HEK293T (cell line): ENCODE data around the gene AOAH.

Source experiments
- CTCF ChIA-PET: fragments of 350-600 bp; formaldehyde crosslinking; extraction: SDS; loops from one replicate; lab custom pipeline; 2021; ENCODE audit warnings: antibody characterized with exemption, inconsistent platforms; lab: Yijun Ruan, JAX
- POLR2A ChIA-PET: fragments of 350-600 bp; formaldehyde crosslinking; extraction: SDS; loops from one replicate; lab custom pipeline; 2020; ENCODE audit warnings: antibody characterized with exemption, inconsistent platforms; lab: Yijun Ruan, JAX
- DNase-seq: peaks from one replicate; pipeline ENCODE4 v3.0.0; 2012; ENCODE audit warnings: mixed read lengths; ENCODE audit errors: extremely low spot score
- ARNT ChIP-seq: fragments of 450-650 bp; IDR thresholded peaks from 2 replicates; pipeline ENCODE4 v1.6.1; 2017; ENCODE audit warnings: mild to moderate bottlenecking
- BHLHE40 ChIP-seq: fragments of 450-650 bp; IDR thresholded peaks from 2 replicates; pipeline ENCODE4 v1.6.1; 2016; ENCODE audit warnings: mild to moderate bottlenecking, moderate library complexity, borderline replicate concordance
- CTBP1 ChIP-seq: fragments of 450-650 bp; IDR thresholded peaks from 2 replicates; pipeline ENCODE4 v1.6.1; 2016; ENCODE audit warnings: borderline replicate concordance
- ELF4 ChIP-seq: fragments of 450-650 bp; IDR thresholded peaks from 2 replicates; pipeline ENCODE4 v1.6.1; 2017; ENCODE audit warnings: antibody characterized with exemption
- FOXA1 ChIP-seq: fragments of 450-650 bp; IDR thresholded peaks from 2 replicates; pipeline ENCODE4 v1.6.1; 2016; ENCODE audit warnings: mild to moderate bottlenecking
- FOXK2 ChIP-seq: fragments of 450-650 bp; IDR thresholded peaks from 2 replicates; pipeline ENCODE4 v1.6.1; 2016; ENCODE audit warnings: mild to moderate bottlenecking
- FOXM1 ChIP-seq: fragments of 450-650 bp; IDR thresholded peaks from 2 replicates; pipeline ENCODE4 v1.6.1; 2017; ENCODE audit warnings: mild to moderate bottlenecking, borderline replicate concordance
- HDGF ChIP-seq: fragments of 450-650 bp; IDR thresholded peaks from 2 replicates; pipeline ENCODE4 v1.6.1; 2017; ENCODE audit warnings: antibody characterized with exemption, borderline replicate concordance
- L3MBTL2 ChIP-seq: fragments of 450-650 bp; conservative IDR thresholded peaks from 2 replicates; pipeline ENCODE4 v1.6.1; 2016; ENCODE audit warnings: mild to moderate bottlenecking
- LEF1 ChIP-seq: fragments of 450-650 bp; IDR thresholded peaks from 2 replicates; pipeline ENCODE4 v1.6.1; 2017; ENCODE audit warnings: mild to moderate bottlenecking, borderline replicate concordance
- NFRKB ChIP-seq: fragments of 450-650 bp; IDR thresholded peaks from 2 replicates; pipeline ENCODE4 v1.6.1; 2016; ENCODE audit warnings: mild to moderate bottlenecking, moderate library complexity
- SP1 ChIP-seq: fragments of 450-650 bp; IDR thresholded peaks from 2 replicates; pipeline ENCODE4 v1.6.1; 2017
- SUZ12 ChIP-seq: fragments of 450-650 bp; IDR thresholded peaks from 2 replicates; pipeline ENCODE4 v1.6.1; 2016; ENCODE audit warnings: mild to moderate bottlenecking
- TARDBP ChIP-seq: fragments of 450-650 bp; IDR thresholded peaks from 2 replicates; pipeline ENCODE4 v1.6.1; 2016
- ZNF384 ChIP-seq: fragments of 450-650 bp; IDR thresholded peaks from 2 replicates; pipeline ENCODE4 v1.6.1; 2016
- TF ChIP-seq, protein P1 (sequence below): fragments of 450-650 bp; IDR thresholded peaks from 2 replicates; pipeline ENCODE4 v1.6.1; 2016

The AOAH gene

DNA sequence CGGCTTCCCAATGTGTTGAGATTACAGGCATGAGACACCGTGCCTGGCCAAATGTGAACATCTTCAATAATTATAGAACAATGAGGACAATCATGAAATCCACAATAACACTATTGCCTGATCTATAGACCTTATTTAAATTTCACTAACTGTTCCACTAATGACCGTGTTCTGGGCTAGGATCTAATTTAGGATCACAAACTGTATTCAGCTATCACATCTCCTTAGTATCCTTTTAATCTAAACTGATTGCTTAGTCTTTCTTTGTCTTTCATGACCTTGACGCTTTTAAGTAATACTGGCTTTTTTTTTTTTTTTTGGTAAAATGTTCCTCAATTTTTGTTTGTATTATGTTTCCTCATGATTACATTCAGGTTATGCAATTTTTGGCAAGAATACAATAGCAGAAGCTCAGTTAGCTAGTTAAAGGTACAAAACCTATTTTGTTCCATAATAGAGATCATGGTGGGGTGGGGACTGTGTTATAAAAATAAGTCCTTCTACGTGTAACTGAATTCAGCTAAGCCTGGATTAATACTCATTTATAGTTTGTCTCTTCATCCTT lies 158.4 kb downstream of the AOAH start:
- no peak for DNase-seq
- ChIA-PET CTCF (interaction anchor here (0.6 to 0.7 kb wide), 2 partner anchors 65 to 209 kb away, joined by 3 read pairs; no protein-coding TSS in a partner anchor), POLR2A (interaction anchor here (0.7 kb wide), 1 partner anchor 616 kb away, joined by 4 read pairs; no protein-coding TSS in a partner anchor)
- TF ChIP-seq ZNF384 = no peak

DNA sequence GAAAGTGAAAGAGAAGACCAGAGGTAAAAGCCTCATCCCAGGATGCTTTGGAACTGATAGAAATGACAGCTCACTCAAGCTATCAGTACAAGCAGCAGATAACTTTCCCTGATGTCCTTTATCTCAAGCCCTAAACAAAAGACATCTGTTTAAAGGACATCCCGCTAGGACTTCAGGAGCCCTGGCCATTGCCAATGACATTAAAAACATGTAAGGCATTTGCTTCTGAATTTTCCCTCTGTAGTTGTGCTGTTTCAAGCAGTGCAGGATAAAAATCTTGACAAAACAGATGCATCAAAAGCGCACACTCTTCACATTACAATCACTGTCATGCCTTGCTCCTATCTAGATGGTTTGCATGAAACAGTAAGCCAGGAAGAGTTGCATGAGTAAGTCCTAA lies 159.8 kb downstream of the AOAH start:
- POLR2A ChIA-PET = no interaction called here
- CTCF ChIA-PET = no interaction called here
- DNase-seq = no peak
- TF ChIP-seq CTBP1 (no peak), SP1 (no peak), SUZ12 (no peak), NFRKB (no peak), ELF4 (no peak), FOXM1 (no peak), FOXK2 (no peak), TARDBP (no peak), BHLHE40 (no peak), LEF1 (no peak), L3MBTL2 (no peak), HDGF (no peak), ZNF384 (no peak), ARNT (no peak), FOXA1 (no peak)
- TF ChIP-seq, protein P1, sequence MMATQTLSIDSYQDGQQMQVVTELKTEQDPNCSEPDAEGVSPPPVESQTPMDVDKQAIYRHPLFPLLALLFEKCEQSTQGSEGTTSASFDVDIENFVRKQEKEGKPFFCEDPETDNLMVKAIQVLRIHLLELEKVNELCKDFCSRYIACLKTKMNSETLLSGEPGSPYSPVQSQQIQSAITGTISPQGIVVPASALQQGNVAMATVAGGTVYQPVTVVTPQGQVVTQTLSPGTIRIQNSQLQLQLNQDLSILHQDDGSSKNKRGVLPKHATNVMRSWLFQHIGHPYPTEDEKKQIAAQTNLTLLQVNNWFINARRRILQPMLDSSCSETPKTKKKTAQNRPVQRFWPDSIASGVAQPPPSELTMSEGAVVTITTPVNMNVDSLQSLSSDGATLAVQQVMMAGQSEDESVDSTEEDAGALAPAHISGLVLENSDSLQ = no peak

DNA sequence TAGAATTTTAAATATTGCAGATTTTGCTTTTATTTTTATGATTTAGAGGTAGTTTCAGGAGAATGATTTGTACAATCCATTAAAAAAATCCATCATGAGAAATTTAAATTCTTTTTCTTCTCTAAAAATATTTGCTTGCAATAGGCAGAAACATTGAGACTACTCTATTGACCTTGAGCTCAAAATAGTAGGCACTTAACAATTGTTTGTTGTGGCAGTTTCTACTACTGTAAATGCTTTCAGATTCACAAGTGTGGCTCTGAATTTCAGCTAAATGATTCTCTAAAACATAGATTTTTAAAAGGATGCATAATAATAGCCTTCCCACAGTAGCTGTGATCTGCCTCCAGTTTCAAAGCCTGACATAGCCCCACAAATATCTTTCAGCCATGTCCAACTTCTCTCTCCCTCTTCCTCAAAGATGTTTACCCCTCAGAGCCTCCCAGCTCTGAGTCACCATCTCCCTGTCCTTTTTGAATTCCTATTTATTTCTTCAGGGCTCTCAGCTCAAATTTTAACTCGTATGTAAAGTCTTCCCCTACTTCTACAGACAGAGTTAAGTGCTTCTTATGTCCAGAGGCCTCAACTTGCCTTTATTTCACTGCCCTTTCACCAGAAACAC lies 160.5 kb downstream of the AOAH start:
- ChIA-PET CTCF (no interaction called here), POLR2A (no interaction called here)
- TF ChIP-seq HDGF = no peak
- TF ChIP-seq ARNT = no peak
- TF ChIP-seq, protein P1 = no peak
- no peak for TF ChIP-seq L3MBTL2
- TF ChIP-seq ZNF384 = no peak
- no peak for TF ChIP-seq LEF1
- no peak for TF ChIP-seq NFRKB
- TF ChIP-seq BHLHE40 = no peak
- no peak for TF ChIP-seq CTBP1
- TF ChIP-seq ELF4 = no peak
- DNase-seq = no peak

DNA sequence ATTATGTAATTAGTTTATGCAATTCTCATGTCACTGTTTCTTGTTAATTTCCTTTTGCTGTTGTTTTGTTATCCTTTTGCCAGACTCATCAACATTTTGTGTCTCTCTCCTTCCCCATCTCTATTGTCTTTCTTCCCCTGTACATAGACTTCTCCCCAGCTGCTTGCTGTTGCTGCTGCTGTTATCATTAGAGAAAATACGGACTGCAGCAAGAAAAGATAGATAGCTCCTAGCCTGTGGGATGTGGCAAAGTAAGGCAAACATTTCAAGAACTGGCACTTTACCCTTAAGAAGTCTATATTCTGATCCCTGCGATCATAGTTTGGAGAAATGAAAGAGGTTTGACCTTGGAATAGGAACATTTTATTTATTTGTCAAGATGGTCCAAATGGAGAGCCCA lies 162.2 kb downstream of the AOAH start:
- no peak for DNase-seq
- POLR2A ChIA-PET = no interaction called here
- TF ChIP-seq ZNF384 (no peak), BHLHE40 (no peak)
- CTCF ChIA-PET = no interaction called here

DNA sequence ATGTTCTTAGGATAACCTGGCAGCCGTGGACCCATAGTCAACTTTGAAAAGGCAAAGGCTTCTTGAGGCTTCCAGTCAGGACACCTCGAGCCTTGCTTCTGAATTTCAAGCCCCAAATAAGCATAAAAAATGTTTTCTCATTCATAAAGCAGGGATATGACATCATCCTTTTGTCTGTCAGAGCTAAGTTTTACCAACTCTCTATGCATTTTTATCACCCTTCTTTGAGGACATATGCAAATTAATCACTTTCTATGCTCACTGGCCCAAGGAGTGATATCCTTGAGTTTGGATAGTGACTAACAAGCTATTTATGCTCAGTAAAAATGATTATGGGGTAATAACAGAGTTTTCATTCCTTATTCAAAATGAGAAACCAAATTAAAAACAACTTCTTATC lies 175.3 kb downstream of the AOAH start:
- CTCF ChIA-PET = no interaction called here
- DNase-seq = no peak
- TF ChIP-seq L3MBTL2 (no peak), LEF1 (no peak), TARDBP (no peak), NFRKB (no peak), BHLHE40 (no peak), FOXK2 (no peak), CTBP1 (no peak), SP1 (no peak), SUZ12 (no peak), FOXM1 (no peak), ELF4 (no peak), ZNF384 (no peak), HDGF (no peak), FOXA1 (no peak), ARNT (no peak)
- TF ChIP-seq, protein P1 = no peak
- POLR2A ChIA-PET = no interaction called here

DNA sequence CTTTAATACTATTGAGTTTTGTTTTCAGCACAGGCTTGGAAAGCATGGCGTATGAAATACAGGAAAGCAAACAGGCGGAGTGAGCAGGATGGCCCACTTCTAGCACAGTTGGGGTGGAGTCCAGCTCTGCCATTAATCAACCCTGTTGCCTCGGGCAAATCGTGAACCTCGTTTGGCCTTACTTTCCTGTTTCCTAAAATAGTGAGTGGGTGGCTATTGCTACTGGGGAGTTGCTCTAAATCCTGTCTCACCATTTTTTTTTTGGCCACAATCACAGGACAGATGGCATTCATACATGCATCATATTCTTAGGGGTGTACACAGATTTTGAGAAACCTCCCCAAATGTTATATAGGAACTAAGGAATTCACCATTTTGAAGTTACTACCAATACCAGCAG lies 176.9 kb downstream of the AOAH start:
- CTCF ChIA-PET = no interaction called here
- TF ChIP-seq L3MBTL2 (no peak), CTBP1 (no peak), SP1 (no peak), FOXM1 (no peak), ZNF384 (no peak), LEF1 (no peak), FOXK2 (no peak), HDGF (no peak), ELF4 (no peak), NFRKB (no peak), ARNT (no peak), SUZ12 (no peak)
- TF ChIP-seq, protein P1 = no peak
- no peak for DNase-seq
- POLR2A ChIA-PET = no interaction called here
